Neural progenitor cell (in vitro differentiated cells): ENCODE measurements around the gene SRGAP3. TPM values are rescaled to one million over a fixed set of nuclear protein-coding genes. Genes with fewer than 3 reads are reported as not detected.

ENCODE experiments used
- DNase-seq: peaks from one replicate; pipeline ENCODE4 v3.0.0-alpha.2; 2016; ENCODE audit warnings: low spot score
- H2AFZ ChIP-seq: fragments of 200-600 bp; sonication (generic); replicated peaks from 2 replicates; pipeline ENCODE4 v1.6.1; 2016; ENCODE audit warnings: antibody characterized with exemption
- H3F3A ChIP-seq: fragments of 200-600 bp; sonication (generic); 2 replicates; pipeline ENCODE4 v1.6.1; 2016; ENCODE audit warnings: antibody characterized with exemption, low read depth
- H3K27ac ChIP-seq: fragments of 200-600 bp; sonication (generic); 2 replicates; pipeline ENCODE4 v1.5.1; 2016; ENCODE audit warnings: mild to moderate bottlenecking
- H3K27me3 ChIP-seq: fragments of 200-600 bp; sonication (generic); 2 replicates; pipeline ENCODE4 v1.6.1; 2016; ENCODE audit warnings: mild to moderate bottlenecking, moderate library complexity
- H3K36me3 ChIP-seq: fragments of 200-600 bp; sonication (generic); 2 replicates; pipeline ENCODE4 v1.5.1; 2016
- H3K4me1 ChIP-seq: fragments of 200-600 bp; sonication (generic); 2 replicates; pipeline ENCODE4 v1.6.1; 2016; ENCODE audit warnings: mixed run types
- H3K4me2 ChIP-seq: fragments of 200-600 bp; sonication (generic); 2 replicates; pipeline ENCODE4 v1.6.1; 2016
- H3K4me3 ChIP-seq: fragments of 200-600 bp; sonication (generic); 2 replicates; pipeline ENCODE4 v1.5.1; 2016
- H3K79me2 ChIP-seq: fragments of 200-600 bp; sonication (generic); 2 replicates; pipeline ENCODE4 v1.6.1; 2016; ENCODE audit warnings: low read depth
- H3K9ac ChIP-seq: fragments of 200-600 bp; sonication (generic); 2 replicates; pipeline ENCODE4 v1.6.1; 2016
- H3K9me3 ChIP-seq: fragments of 200-600 bp; sonication (generic); 2 replicates; pipeline ENCODE4 v1.5.1; 2016; ENCODE audit warnings: low read depth
- H4K20me1 ChIP-seq: fragments of 200-600 bp; sonication (generic); 2 replicates; pipeline ENCODE4 v1.6.1; 2016; ENCODE audit warnings: low read depth
- H3K27ac Mint-ChIP-seq: 3 replicates; pipeline ENCODE4 v1.8.0; 2021; ENCODE audit warnings: mixed read lengths
- H3K27me3 Mint-ChIP-seq: 2 replicates; pipeline ENCODE4 v1.8.0; 2022; ENCODE audit warnings: low read depth, mild to moderate bottlenecking, inconsistent platforms, moderate library complexity, mixed read lengths; ENCODE audit not compliant: insufficient read depth
- H3K36me3 Mint-ChIP-seq: 3 replicates; pipeline ENCODE4 v1.8.0; 2021; ENCODE audit warnings: mixed read lengths
- H3K4me1 Mint-ChIP-seq: 3 replicates; pipeline ENCODE4 v1.8.0; 2021; ENCODE audit warnings: mixed read lengths
- H3K4me3 Mint-ChIP-seq: 3 replicates; pipeline ENCODE4 v1.8.0; 2021; ENCODE audit warnings: mild to moderate bottlenecking, moderate library complexity, mixed read lengths
- H3K9me3 Mint-ChIP-seq: 3 replicates; pipeline ENCODE4 v1.8.0; 2020; ENCODE audit warnings: mixed read lengths
- CTCF ChIP-seq: fragments of 200-600 bp; sonication (generic); IDR thresholded peaks from 2 replicates; pipeline ENCODE4 v1.5.1; 2017; ENCODE audit warnings: antibody characterized with exemption, mild to moderate bottlenecking
- EZH2 ChIP-seq: fragments of 200-600 bp; sonication (generic); IDR thresholded peaks from 2 replicates; pipeline ENCODE4 v1.6.1; 2017; ENCODE audit warnings: antibody characterized with exemption, mild to moderate bottlenecking, moderate library complexity
- EZH2phosphoT487 ChIP-seq: fragments of 200-600 bp; sonication (generic); IDR thresholded peaks from 2 replicates; pipeline ENCODE4 v1.6.1; 2017; ENCODE audit warnings: antibody characterized with exemption
- total RNA-seq: library from RNA; depleted of rRNA; stranded (reverse); fragments of >200 nt; gene quantifications from 2 replicates; pipeline ENCODE4 v1.2.3, GENCODE V29; 2015; ENCODE audit warnings: low replicate concordance

The SRGAP3 gene
- total RNA-seq, 1 donor from 2014 or later, result 59.3 TPM

DNA sequence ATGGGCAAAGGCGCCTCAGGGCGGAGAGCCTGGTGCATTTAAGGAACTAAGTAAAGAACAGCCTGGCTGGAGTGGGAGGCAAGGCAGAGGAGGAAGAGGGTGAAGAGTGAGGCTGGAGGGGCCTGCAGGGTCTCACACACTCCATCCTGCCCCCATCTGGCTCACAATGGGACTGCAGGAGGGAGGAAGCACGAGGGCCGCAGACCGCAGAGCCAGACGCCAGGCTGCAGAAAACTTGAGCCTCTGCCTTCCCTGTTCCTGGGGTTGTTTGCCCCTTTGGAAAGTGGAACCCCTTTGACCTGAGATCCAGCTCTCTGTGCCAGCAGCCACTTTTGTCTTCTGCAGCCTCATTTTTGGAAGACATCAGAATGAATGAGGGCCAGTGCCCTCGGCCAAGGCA lies 138.0 kb downstream of the SRGAP3 start:
- H4K20me1 ChIP-seq, result no peaks in the 10 kb centered on the region
- H3K79me2 ChIP-seq, result no peaks in the 10 kb centered on the region
- no peaks in the 10 kb centered on the region for H3F3A ChIP-seq
- Mint-ChIP-seq H3K36me3 (peaks cover 60% of the 10 kb centered on the region), H3K27me3 (peaks cover 5% of the 10 kb centered on the region), H3K9me3 (peaks cover 14% of the 10 kb centered on the region), H3K27ac (peak overlapping the region; percentile 62), H3K4me3 (no peak overlapping the region), H3K4me1 (peaks cover 25% of the 10 kb centered on the region)
- no peaks in the 10 kb centered on the region for H3K27me3 ChIP-seq
- no peaks in the 10 kb centered on the region for H3K36me3 ChIP-seq
- TF ChIP-seq EZH2phosphoT487 (no peak), CTCF (peak; percentile 33)
- no peak for DNase-seq
- no peaks in the 10 kb centered on the region for H3K4me1 ChIP-seq
- no peak overlapping the region for H2AFZ ChIP-seq
- H3K9me3 ChIP-seq, result no peaks in the 10 kb centered on the region
- no peak overlapping the region for H3K27ac ChIP-seq
- H3K4me2 ChIP-seq, result no peak overlapping the region
- no peak overlapping the region for H3K9ac ChIP-seq
- H3K4me3 ChIP-seq, result no peak overlapping the region

DNA sequence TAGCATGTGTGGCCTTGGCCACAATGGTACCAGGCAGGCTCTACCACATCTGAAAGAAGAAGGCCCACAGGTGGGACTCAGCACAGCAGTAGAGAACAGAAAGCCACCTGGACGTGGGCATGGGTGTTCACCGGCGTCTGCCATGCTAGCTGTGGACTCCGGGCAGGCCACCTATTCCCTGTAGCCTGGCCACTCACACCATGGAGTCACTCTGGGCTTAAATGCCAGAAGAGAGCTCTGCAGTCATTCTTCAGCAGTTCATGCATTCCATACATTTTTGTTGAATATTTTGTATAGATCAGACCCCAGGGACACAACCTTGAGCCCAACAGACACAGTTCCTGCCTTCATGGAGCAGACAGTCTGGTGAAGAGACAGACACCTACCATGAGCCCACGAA lies 138.6 kb downstream of the SRGAP3 start:
- Histone ChIP-seq H3K27me3 (no peaks in the 10 kb centered on the region), H2AFZ (no peak overlapping the region), H3K4me1 (peaks cover 4% of the 10 kb centered on the region), H3K27ac (no peak overlapping the region), H3K79me2 (no peaks in the 10 kb centered on the region), H4K20me1 (no peaks in the 10 kb centered on the region), H3F3A (peaks cover 1% of the 10 kb centered on the region), H3K4me2 (no peak overlapping the region), H3K4me3 (no peak overlapping the region), H3K9me3 (no peaks in the 10 kb centered on the region), H3K36me3 (no peaks in the 10 kb centered on the region), H3K9ac (no peak overlapping the region)
- H3K4me3 Mint-ChIP-seq, result no peak overlapping the region
- H3K36me3 Mint-ChIP-seq, result peaks cover 56% of the 10 kb centered on the region
- H3K9me3 Mint-ChIP-seq, result peaks cover 19% of the 10 kb centered on the region
- TF ChIP-seq CTCF, result no peak
- TF ChIP-seq EZH2, result no peak
- TF ChIP-seq EZH2phosphoT487, result no peak
- H3K27me3 Mint-ChIP-seq, result peaks cover 5% of the 10 kb centered on the region
- H3K4me1 Mint-ChIP-seq, result peaks cover 27% of the 10 kb centered on the region
- H3K27ac Mint-ChIP-seq, result peak overlapping the region; percentile 62
- DNase-seq, result no peak

DNA sequence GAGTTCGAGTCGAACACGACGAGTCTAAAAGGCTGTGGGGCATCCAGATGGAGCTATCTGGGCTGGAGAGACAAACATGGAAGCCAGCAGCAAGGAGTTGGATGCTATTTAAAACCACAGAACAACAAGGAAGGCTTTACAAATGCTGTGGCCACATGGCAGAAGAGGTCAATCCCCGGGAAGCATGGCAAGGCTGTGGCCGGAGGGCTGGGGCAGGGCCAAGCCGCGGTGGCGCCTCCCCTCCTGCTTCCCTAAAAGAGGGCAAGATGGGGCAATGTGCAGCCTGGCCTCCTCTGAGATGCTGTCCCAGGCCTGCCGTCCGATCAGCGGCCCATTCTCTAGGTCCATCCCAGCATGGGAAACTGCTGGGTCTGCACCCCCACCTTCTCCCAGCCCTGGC lies 139.1 kb downstream of the SRGAP3 start:
- Histone ChIP-seq H3K4me1 (peaks cover 8% of the 10 kb centered on the region), H3K27ac (no peak overlapping the region), H3K9me3 (no peaks in the 10 kb centered on the region), H2AFZ (no peak overlapping the region), H3K27me3 (no peaks in the 10 kb centered on the region), H3K4me2 (no peak overlapping the region), H3K79me2 (no peaks in the 10 kb centered on the region), H4K20me1 (no peaks in the 10 kb centered on the region), H3K4me3 (no peak overlapping the region), H3K36me3 (no peaks in the 10 kb centered on the region), H3K9ac (no peak overlapping the region), H3F3A (peaks cover 6% of the 10 kb centered on the region)
- H3K36me3 Mint-ChIP-seq, result peaks cover 56% of the 10 kb centered on the region
- peaks cover 19% of the 10 kb centered on the region for H3K9me3 Mint-ChIP-seq
- TF ChIP-seq CTCF, result no peak
- no peak for TF ChIP-seq EZH2phosphoT487
- no peak for TF ChIP-seq EZH2
- no peak for DNase-seq
- no peak overlapping the region for H3K27ac Mint-ChIP-seq
- no peak overlapping the region for H3K4me3 Mint-ChIP-seq
- peaks cover 5% of the 10 kb centered on the region for H3K27me3 Mint-ChIP-seq
- H3K4me1 Mint-ChIP-seq, result peaks cover 31% of the 10 kb centered on the region

GRCh38 chr3:9109568-9109914 lies 139.9 kb downstream of the SRGAP3 start:
- no peak overlapping the region for H3K27ac ChIP-seq
- no peak overlapping the region for H3K4me2 ChIP-seq
- no peaks in the 10 kb centered on the region for H3K36me3 ChIP-seq
- TF ChIP-seq CTCF (no peak), EZH2 (no peak), EZH2phosphoT487 (no peak)
- Mint-ChIP-seq H3K36me3 (peaks cover 55% of the 10 kb centered on the region), H3K9me3 (peaks cover 19% of the 10 kb centered on the region), H3K27me3 (peaks cover 5% of the 10 kb centered on the region), H3K4me1 (peaks cover 34% of the 10 kb centered on the region), H3K27ac (peak overlapping the region; percentile 57), H3K4me3 (no peak overlapping the region)
- H4K20me1 ChIP-seq, result no peaks in the 10 kb centered on the region
- H3K79me2 ChIP-seq, result no peaks in the 10 kb centered on the region
- no peak for DNase-seq
- H3F3A ChIP-seq, result peaks cover 8% of the 10 kb centered on the region
- no peak overlapping the region for H3K4me3 ChIP-seq
- peaks cover 11% of the 10 kb centered on the region for H3K4me1 ChIP-seq
- no peak overlapping the region for H3K9ac ChIP-seq
- no peaks in the 10 kb centered on the region for H3K27me3 ChIP-seq
- H3K9me3 ChIP-seq, result no peaks in the 10 kb centered on the region
- no peak overlapping the region for H2AFZ ChIP-seq
